Measurements from ENCODE around the gene SNAPC2.

SNAPC2 gene

DNA sequence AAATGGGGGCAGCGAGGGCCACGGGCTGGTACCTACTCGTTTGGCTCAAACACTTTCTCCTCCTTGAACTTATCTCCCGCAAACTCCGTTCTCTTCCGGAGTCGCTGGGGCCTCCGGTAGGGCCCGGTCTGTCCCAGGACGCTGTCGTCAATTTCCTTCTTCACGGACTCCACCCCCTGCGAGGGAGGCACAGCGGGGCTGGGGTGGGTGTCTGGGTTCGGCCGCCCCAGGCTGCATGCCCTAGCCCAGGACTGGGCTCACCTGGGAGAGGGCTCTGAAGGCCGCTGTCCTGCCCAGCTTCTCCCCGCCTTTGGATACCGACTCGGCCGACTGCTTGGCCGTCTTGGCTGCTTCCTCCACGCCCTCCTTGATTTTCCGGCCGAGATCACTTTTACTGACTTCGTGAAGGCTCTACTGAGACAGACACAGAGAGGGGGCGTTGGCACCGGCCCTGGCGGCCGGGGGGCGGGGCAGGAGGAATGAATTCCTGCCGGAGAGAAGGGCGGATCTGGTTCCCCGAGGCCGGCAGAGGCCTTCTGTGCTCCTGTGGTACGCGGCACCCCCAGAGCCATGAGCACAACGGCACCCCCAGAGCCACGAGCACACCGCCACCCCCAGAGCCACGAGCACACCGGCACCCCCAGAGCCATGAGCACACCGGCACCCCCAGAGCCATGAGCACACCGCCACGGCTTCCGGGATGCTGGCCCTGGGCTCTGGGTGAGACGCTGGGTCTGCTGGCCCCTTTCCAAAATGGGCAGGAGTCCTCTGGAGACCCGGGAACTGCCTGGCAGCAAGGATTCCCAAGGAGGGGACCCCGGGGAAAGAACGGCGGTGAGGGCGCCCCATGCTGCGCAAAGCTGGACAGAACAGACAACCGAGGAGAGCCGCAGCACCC is 13.9 kb downstream of the SNAPC2 start:
- TF ChIP-seq, protein P1, sequence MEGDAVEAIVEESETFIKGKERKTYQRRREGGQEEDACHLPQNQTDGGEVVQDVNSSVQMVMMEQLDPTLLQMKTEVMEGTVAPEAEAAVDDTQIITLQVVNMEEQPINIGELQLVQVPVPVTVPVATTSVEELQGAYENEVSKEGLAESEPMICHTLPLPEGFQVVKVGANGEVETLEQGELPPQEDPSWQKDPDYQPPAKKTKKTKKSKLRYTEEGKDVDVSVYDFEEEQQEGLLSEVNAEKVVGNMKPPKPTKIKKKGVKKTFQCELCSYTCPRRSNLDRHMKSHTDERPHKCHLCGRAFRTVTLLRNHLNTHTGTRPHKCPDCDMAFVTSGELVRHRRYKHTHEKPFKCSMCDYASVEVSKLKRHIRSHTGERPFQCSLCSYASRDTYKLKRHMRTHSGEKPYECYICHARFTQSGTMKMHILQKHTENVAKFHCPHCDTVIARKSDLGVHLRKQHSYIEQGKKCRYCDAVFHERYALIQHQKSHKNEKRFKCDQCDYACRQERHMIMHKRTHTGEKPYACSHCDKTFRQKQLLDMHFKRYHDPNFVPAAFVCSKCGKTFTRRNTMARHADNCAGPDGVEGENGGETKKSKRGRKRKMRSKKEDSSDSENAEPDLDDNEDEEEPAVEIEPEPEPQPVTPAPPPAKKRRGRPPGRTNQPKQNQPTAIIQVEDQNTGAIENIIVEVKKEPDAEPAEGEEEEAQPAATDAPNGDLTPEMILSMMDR (IDR thresholded peaks at IDR 0.05; ENCODE audit: insufficient read depth, missing control alignments) = no peak
- FAIRE-seq (no peak), DNase-seq (ENCODE audit: insufficient read length, low spot score) (no peak)

DNA sequence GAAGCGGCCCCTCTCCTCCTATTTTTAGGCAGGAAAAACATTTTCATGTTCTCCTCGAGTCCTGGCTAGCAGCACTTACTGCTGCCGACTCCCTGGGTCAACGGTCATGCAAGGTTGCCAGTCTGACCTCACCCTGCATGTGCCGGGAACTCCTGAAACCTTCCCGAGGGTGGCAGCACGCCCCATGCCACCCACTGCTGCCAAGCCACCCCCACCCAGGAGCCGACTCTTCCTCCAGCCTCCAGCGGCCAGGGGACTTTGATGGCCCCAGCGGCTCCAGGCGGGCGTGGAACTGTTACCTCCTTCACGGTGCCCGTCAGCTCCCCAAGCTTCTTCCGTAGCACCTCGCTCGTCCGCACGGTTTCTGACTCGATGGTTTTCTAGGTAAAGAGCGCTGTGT is 14.6 kb downstream of the SNAPC2 start:
- DNase-seq (ENCODE audit: insufficient read length, low spot score) (no peak), FAIRE-seq (no peak)
- TF ChIP-seq, protein P1 (IDR thresholded peaks at IDR 0.05; ENCODE audit: insufficient read depth, missing control alignments) = no peak

DNA sequence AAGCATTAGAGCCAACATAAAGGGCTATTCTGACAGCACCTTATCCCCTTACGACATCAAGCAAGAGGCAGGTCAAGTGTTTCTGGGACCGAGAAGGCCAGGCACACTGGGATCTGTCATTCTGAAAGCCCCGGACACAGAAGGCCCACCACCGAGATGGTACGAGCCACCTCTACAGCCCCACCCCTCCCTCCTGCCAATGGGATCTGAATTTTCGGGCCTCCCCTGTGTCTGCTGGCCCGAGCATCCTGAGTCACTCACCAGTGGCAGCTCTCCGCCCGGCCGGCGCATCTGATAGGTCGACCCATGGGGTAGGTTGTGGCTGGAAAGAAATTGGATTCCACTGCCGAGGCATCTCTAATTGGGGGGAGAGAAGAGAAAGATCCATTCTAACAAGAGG is 20.7 kb downstream of the SNAPC2 start:
- no peak for DNase-seq (ENCODE audit: insufficient read length, low spot score)
- TF ChIP-seq, protein P1 (IDR thresholded peaks at IDR 0.05; ENCODE audit: insufficient read depth, missing control alignments) = no peak
- FAIRE-seq = no peak

DNA sequence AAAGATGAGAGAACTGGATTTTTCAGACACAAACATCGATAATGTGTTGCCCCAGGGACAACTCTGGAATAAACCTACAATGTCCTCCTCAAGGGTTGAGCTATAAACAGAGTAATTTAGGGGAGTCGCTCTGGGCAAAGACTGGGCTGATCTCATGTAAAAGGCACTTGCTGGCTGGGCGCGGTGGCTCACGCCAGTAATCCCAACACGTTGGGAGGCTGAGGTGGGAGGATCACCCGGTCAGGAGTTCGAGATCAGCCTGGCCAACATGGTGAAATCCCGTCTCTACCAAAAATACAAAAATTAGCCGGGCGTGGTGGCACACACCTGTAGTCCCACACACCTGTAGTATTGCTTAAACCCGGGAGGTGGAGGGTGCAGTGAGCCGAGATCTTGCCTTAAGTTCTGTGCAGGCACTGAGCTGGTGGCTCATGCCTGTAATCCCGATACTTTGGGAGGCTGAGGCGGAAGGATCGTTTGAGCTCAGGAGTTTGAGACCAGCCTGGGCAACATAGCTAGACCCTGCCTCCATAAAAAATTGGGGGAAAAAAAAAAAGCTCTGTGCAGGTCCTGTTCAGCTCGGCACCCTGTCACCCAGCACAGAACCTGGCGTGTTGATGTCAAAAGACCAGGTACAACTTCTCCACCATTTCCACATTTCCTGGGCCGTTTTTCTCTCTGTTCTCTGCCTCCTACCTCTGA is 21.9 kb downstream of the SNAPC2 start:
- DNase-seq (ENCODE audit: insufficient read length, low spot score) = no peak
- no peak for FAIRE-seq
- TF ChIP-seq, protein P1 (IDR thresholded peaks at IDR 0.05; ENCODE audit: insufficient read depth, missing control alignments) = no peak

DNA sequence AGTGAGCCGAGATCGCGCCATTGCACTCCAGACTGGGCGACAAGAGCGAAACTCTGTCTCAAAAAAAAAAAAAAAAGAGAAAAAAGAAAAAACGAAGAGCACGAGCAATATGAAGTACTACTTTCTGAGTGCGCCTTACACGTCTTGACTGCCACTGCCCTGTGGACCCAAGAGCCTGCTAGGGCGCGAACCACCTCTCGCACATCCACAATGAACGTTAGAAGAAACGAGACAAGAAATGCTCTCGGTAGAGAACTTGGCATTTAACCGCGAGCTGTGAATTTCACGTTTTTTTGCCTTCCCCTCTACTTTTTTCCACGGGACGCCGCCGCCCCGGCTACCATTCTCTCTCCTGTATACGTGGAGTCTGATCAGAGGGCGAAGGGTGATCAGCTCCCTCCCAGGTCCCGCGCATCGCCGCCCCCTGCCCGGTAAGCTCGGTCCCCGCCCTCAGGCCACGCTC is 22.9 kb downstream of the SNAPC2 start:
- DNase-seq (ENCODE audit: insufficient read length, low spot score) (no peak), FAIRE-seq (no peak)
- TF ChIP-seq, protein P1 (IDR thresholded peaks at IDR 0.05; ENCODE audit: insufficient read depth, missing control alignments) = no peak

DNA sequence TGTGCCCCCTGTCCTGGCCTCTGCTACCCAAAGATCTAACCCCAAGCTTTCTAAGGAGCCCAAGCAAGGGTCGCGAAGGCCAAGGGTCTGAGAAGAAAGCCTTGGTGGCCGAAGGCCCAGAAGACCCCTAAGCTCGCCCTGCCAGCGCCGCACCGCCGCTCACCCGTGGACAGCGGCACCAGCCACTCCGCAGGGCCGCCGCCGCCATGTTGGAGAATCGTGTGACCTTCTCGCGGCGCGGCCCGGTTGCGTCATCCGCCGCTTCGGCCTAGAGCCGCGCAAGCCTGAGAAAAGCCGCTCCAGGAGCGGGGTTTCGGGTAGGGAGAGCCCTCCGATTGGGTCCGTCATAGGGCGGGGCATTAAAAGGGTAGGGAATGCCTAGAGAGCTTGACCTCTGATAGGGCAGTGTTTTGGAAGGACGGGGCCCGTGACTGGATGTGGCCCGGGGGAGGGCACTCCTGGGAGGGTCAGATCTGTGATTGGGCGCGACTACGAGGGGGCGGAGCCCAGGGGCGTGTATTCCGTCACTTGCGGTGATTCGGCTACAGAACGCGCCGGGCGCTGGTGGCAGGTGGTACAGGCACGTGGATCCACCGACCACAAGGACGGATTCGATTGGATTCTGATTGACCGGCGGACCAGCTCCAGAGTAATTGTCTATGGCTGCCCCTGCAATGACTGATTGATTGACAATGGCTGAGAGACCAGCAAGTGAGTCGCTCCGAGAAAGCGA is 23.5 kb downstream of the SNAPC2 start, which contains the start of gene TIMM44:
Gene TIMM44, minus strand, starts transcription at position 223 of the 733 bp plus-strand sequence. Its CDS starts 15 bp downstream, at position 208.
- DNase-seq (ENCODE audit: insufficient read length, low spot score) = peak; percentile 73
- TF ChIP-seq, protein P1 (IDR thresholded peaks at IDR 0.05; ENCODE audit: insufficient read depth, missing control alignments) = no peak
- no peak for FAIRE-seq
